HCT116 (cell line): Measurements from ENCODE around the gene FAAP100. TPM values are rescaled to one million over a fixed set of nuclear protein-coding genes. Genes with fewer than 3 reads are reported as not detected.

Experiments
- ATAC-seq: fragments of 200-7000 bp; cut with Tn5 transposase; 2 replicates; pipeline ENCODE4 v1.9.1; 2020; ENCODE audit warnings: mild to moderate bottlenecking, moderate library complexity
- BruUV-seq: library from RNA; stranded (reverse); fragments of 400-500 nt; replicated peaks from 2 replicates; lab custom pipeline; 2021; lab: Mats Ljungman, UMichigan
- CTCF ChIA-PET: fragments of 300-600 bp; sonication (Branson Sonifier 250); formaldehyde crosslinking; loops from one replicate; lab custom pipeline; 2021; ENCODE audit warnings: antibody characterized with exemption; lab: Charles Lee
- POLR2A ChIA-PET: fragments of 300-600, 350-600 bp; sonication (Branson Sonifier 250); formaldehyde crosslinking; loops from one replicate; lab custom pipeline; 2021; ENCODE audit warnings: antibody characterized with exemption; lab: Charles Lee
- RAD21 ChIA-PET, 2 experiments: fragments of 300-600 bp; sonication (Branson Sonifier 250); formaldehyde crosslinking; loops; one replicate each; lab custom pipeline; 2023; ENCODE audit warnings: low total read pairs in 2 of 2; ENCODE audit not compliant: uncharacterized antibody in 2 of 2, unreplicated experiment in 2 of 2, low non-redundant PET in 1 of 2; lab: Charles Lee
- DNase-seq: peaks from one replicate; pipeline ENCODE4 v3.0.0-alpha.2; 2010; ENCODE audit warnings: low read depth, low spot score
- H2AFZ ChIP-seq: fragments of 200-600 bp; shearing (Covaris generic), sonication (generic); 2 replicates; pipeline ENCODE4 v1.6.1; 2017; ENCODE audit warnings: low read depth, mixed run types, mixed read lengths, antibody characterized with exemption, low read length; ENCODE audit not compliant: poor library complexity, severe bottlenecking
- H3K27ac ChIP-seq: 2 replicates; pipeline ENCODE4 v1.5.1; 2012; ENCODE audit warnings: low read depth, low read length
- H3K27me3 ChIP-seq: fragments of 200-600 bp; sonication (generic); 2 replicates; pipeline ENCODE4 v1.6.1; 2016; ENCODE audit warnings: mixed run types, low read length, mixed read lengths; ENCODE audit not compliant: insufficient read depth
- H3K36me3 ChIP-seq, 2 experiments: fragments of 200-500 bp in 1 of 2; fragments of 200-600 bp in 1 of 2; sonication (Bioruptor generic) in 1 of 2; sonication (generic) in 1 of 2; 2 replicates each; pipeline versions ENCODE4 v1.5.1 to v1.6.1; 2014 to 2016; ENCODE audit warnings: low read length in 2 of 2, inconsistent platforms in 1 of 2, mixed read lengths in 1 of 2, mixed run types in 1 of 2; ENCODE audit not compliant: insufficient read depth in 2 of 2, control insufficient read depth in 1 of 2
- H3K4me1 ChIP-seq, 2 experiments: fragments of 200-600 bp in 1 of 2; sonication (generic) in 1 of 2; 2 replicates each; pipeline versions ENCODE4 v1.5.1 to v1.6.1; 2012 to 2017; ENCODE audit warnings: low read length in 2 of 2, inconsistent platforms in 1 of 2, mild to moderate bottlenecking in 1 of 2, mixed read lengths in 1 of 2, mixed run types in 1 of 2, moderate library complexity in 1 of 2; ENCODE audit not compliant: insufficient read depth in 2 of 2, control insufficient read depth in 1 of 2
- H3K4me2 ChIP-seq: fragments of 200-600 bp; sonication (generic); 2 replicates; pipeline ENCODE4 v1.6.1; 2017; ENCODE audit warnings: mixed run types, low read length, mixed read lengths
- H3K4me3 ChIP-seq, 2 experiments: fragments of 200-600 bp in 1 of 2; sonication (generic) in 1 of 2; replicated peaks in 1 of 2; 2 replicates each; pipeline ENCODE4 v1.5.1; 2011 to 2016; ENCODE audit warnings: low read length in 2 of 2, control low read depth in 1 of 2, low read depth in 1 of 2, mild to moderate bottlenecking in 1 of 2, mixed read lengths in 1 of 2, mixed run types in 1 of 2
- H3K79me2 ChIP-seq: fragments of 200-600 bp; sonication (generic); 2 replicates; pipeline ENCODE4 v1.6.1; 2017; ENCODE audit warnings: mild to moderate bottlenecking, mixed run types, low read length, moderate library complexity, mixed read lengths; ENCODE audit not compliant: insufficient read depth
- H3K9ac ChIP-seq: fragments of 200-600 bp; sonication (generic); 2 replicates; pipeline ENCODE4 v1.6.1; 2016; ENCODE audit warnings: low read length, mixed read lengths
- H3K9me2 ChIP-seq: fragments of 200-600 bp; sonication (generic), shearing (Covaris generic); 2 replicates; pipeline ENCODE4 v1.6.1; 2017; ENCODE audit warnings: mixed run types, mild to moderate bottlenecking, moderate library complexity; ENCODE audit not compliant: insufficient read depth
- H3K9me3 ChIP-seq, 2 experiments: fragments of 200-500 bp in 1 of 2; fragments of 200-600 bp in 1 of 2; sonication (Bioruptor generic) in 1 of 2; sonication (generic) in 1 of 2; 2 replicates each; pipeline ENCODE4 v1.6.1; 2014 to 2017; ENCODE audit warnings: low read length in 2 of 2, mixed read lengths in 2 of 2, inconsistent platforms in 1 of 2, low read depth in 1 of 2, mild to moderate bottlenecking in 1 of 2, mixed run types in 1 of 2, moderate library complexity in 1 of 2; ENCODE audit not compliant: control insufficient read depth in 1 of 2, insufficient read depth in 1 of 2
- H4K20me1 ChIP-seq: fragments of 200-600 bp; sonication (generic), shearing (Covaris generic); 2 replicates; pipeline ENCODE4 v1.6.1; 2017; ENCODE audit warnings: mixed run types, mild to moderate bottlenecking, moderate library complexity; ENCODE audit not compliant: insufficient read depth
- CBX3 ChIP-seq: IDR thresholded peaks from 2 replicates; pipeline ENCODE4 v1.6.1; 2012; ENCODE audit warnings: low read depth
- CTCF ChIP-seq, 3 experiments: fragments of 200-600 bp in 1 of 3; sonication (generic) in 1 of 3; IDR thresholded peaks in 2 of 3; conservative IDR thresholded peaks in 1 of 3; 2 replicates each; pipeline ENCODE4 v1.5.1; 2012 to 2017; ENCODE audit warnings: low read depth in 2 of 3, low read length in 2 of 3, antibody characterized with exemption in 1 of 3, borderline replicate concordance in 1 of 3, control low read depth in 1 of 3, mild to moderate bottlenecking in 1 of 3, mixed read lengths in 1 of 3, mixed run types in 1 of 3, moderate library complexity in 1 of 3; ENCODE audit not compliant: insufficient read depth in 1 of 3
- EGR1 ChIP-seq: IDR thresholded peaks from 2 replicates; pipeline ENCODE4 v1.6.1; 2012; ENCODE audit warnings: low read depth
- EZH2 ChIP-seq: fragments of 200-600 bp; sonication (generic); IDR thresholded peaks from 2 replicates; pipeline ENCODE4 v1.6.1; 2017; ENCODE audit warnings: antibody characterized with exemption, mixed run types
- FOSL1 ChIP-seq: IDR thresholded peaks from 2 replicates; pipeline ENCODE4 v1.6.1; 2012; ENCODE audit warnings: low read depth
- MAX ChIP-seq: IDR thresholded peaks from 2 replicates; pipeline ENCODE4 v1.6.1; 2012
- REST ChIP-seq: IDR thresholded peaks from 2 replicates; pipeline ENCODE4 v1.6.1; 2012; ENCODE audit warnings: low read depth
- TCF7L2 ChIP-seq: IDR thresholded peaks from 2 replicates; pipeline ENCODE4 v1.7.0; 2011; ENCODE audit warnings: borderline replicate concordance, inconsistent platforms; ENCODE audit not compliant: insufficient read depth, insufficient read length; ENCODE audit errors: extremely low read depth
- intact Hi-C: fragments of 100-400 bp; cut with micrococcal nuclease; formaldehyde crosslinking; loops from 2 replicates; pipeline ENCODE4 v1.10.0; 2022
- total RNA-seq: library from RNA; stranded (reverse); gene quantifications from one replicate; pipeline ENCODE4 v1.2.1, GENCODE V29; 2021; ENCODE audit not compliant: unreplicated experiment

The FAAP100 gene
- total RNA-seq, 1 experiment from 2014 or later: 53.4 TPM

GRCh38 chr17:81564778-81565177 is 12.6 kb upstream of the FAAP100 start:
- H3K27ac ChIP-seq: no peak overlapping the region
- H3K9me3 ChIP-seq: no peaks in the 10 kb centered on the region
- 0 out of 2 replicates have a peak, but pooled peaks cover 3% of the 10 kb centered on the region for H4K20me1 ChIP-seq
- H3K79me2 ChIP-seq: peaks cover 3% of the 10 kb centered on the region; the same call in 1 of the 2 replicates
- peaks cover 54 to 79% of the 10 kb centered on the region in 2 experiments for H3K36me3 ChIP-seq
- intact Hi-C loops: loop anchor here (5.0 kb wide), 1 partner anchor 38 kb away; no protein-coding TSS in a partner anchor
- H3K9ac ChIP-seq: no peak overlapping the region
- ChIA-PET CTCF (interaction anchor here (1.2 kb wide), 1 partner anchor 36 kb away, joined by 3 read pairs; no protein-coding TSS in a partner anchor), RAD21 (no interaction called here), POLR2A (no interaction called here)
- BruUV-seq: no TSS peak
- peaks cover 18 to 24% of the 10 kb centered on the region in 2 experiments for H3K4me1 ChIP-seq
- no peak overlapping the region for H3K4me3 ChIP-seq
- H3K27me3 ChIP-seq: no peaks in the 10 kb centered on the region
- H3K4me2 ChIP-seq: no peak overlapping the region
- ATAC-seq (no peak), DNase-seq (no peak)
- H3K9me2 ChIP-seq: no peaks in the 10 kb centered on the region
- TF ChIP-seq EGR1: no peak
- TF ChIP-seq EZH2: no peak
- TF ChIP-seq MAX: no peak
- TF ChIP-seq TCF7L2: no peak
- no peak for TF ChIP-seq REST
- TF ChIP-seq CBX3: no peak
- no peak for TF ChIP-seq CTCF (IDR thresholded peaks at IDR 0.05 in 2 of 3, conservative IDR thresholded peaks at IDR 0.05 in 1 of 3; ENCODE audit: borderline replicate concordance in 1 of 3, insufficient read depth in 1 of 3, low read depth in 2 of 3, low read length in 2 of 3)
- TF ChIP-seq FOSL1: no peak
- H2AFZ ChIP-seq: no peak overlapping the region
